Measurements from ENCODE around the gene KCNQ2.

Gene KCNQ2

GRCh38 chr20:63428906-63429575, 43.4 kb downstream of the KCNQ2 start:
- WGBS, 2 donors (ENCODE audit: extremely low coverage in 2 of 2, insufficient read length in 2 of 2, insufficient replicate concordance in 1 of 2): no CpG with 5 or more reads among the region's 20 CpGs
- H2BK120ac ChIP-seq (ENCODE audit: low read depth, low read length): peak overlapping the region; percentile 81

DNA sequence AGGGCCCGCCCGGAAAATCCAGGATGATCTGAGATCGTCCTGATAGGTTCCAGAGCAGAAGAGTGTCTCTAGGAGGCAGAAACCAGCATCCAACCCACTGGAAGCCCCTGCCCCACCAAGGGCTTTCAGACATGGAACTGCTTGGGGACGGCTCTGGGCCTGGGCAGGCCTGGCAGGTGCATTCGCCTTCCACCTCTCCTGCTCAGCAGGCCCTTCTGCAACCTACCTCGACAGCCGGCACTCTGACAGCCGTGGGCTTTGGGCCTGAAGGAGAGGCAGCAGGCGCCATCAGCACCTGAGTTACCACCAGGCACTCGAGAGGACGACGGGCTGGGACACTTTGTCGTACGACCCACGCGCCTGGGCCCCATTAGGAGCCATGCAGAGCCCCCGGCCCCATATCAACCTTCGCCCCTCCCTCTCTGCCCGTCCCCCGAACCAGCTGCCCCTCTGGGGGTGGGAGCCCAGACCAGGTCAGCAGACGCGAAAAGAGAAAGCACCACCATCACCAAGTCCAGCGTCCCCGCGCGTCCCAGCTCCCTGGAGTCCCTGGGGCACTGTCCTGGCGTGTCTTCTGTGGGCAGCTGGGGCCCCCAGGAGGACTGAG, 44.6 kb downstream of the KCNQ2 start:
- Histone ChIP-seq H4K91ac (ENCODE audit: low read depth, low read length, poor library complexity) (no peak overlapping the region), H3K14ac (ENCODE audit: low read length) (no peak overlapping the region), H3K27ac (replicated peaks; ENCODE audit: low read length) (no peak overlapping the region), H3K79me1 (ENCODE audit: low read depth, low read length) (peaks cover 6% of the 10 kb centered on the region), H3K9me3 (replicated peaks in 1 of 2; ENCODE audit: control insufficient read depth in 2 of 2, insufficient read depth in 1 of 2, low read depth in 1 of 2, low read length in 2 of 2) (peaks cover 0 to 2% of the 10 kb centered on the region in 2 donors), H3K4me2 (ENCODE audit: insufficient read depth, low read length, poor library complexity, severe bottlenecking) (no peak overlapping the region), H2BK120ac (ENCODE audit: low read depth, low read length) (no peak overlapping the region), H3K36me3 (replicated peaks in 1 of 2; ENCODE audit: control insufficient read depth in 2 of 2, insufficient read depth in 2 of 2, low read length in 2 of 2) (peaks cover 3 to 68% of the 10 kb centered on the region in 2 donors), H2AFZ (ENCODE audit: low read length) (no peak overlapping the region), H3K9ac (ENCODE audit: low read depth, low read length, poor library complexity) (peak overlapping the region; percentile 12), H3K23ac (ENCODE audit: low read depth, low read length, poor library complexity) (no peak overlapping the region), H4K8ac (ENCODE audit: low read depth, low read length) (no peak overlapping the region), H3K4ac (ENCODE audit: low read length) (no peak overlapping the region), H3K4me3 (ENCODE audit: low read length in 2 of 2) (no peak overlapping the region), H3K18ac (ENCODE audit: low read length) (no peak overlapping the region), H3K4me1 (ENCODE audit: control insufficient read depth in 2 of 2, insufficient read depth in 1 of 2, low read depth in 1 of 2, low read length in 2 of 2) (no peaks in the 10 kb centered on the region), H3K27me3 (ENCODE audit: control insufficient read depth in 3 of 3, insufficient read depth in 3 of 3, low read depth in 1 of 3, low read length in 3 of 3) (no peaks in the 10 kb centered on the region), H2BK5ac (ENCODE audit: low read length) (no peak overlapping the region), H2BK12ac (ENCODE audit: low read length) (no peak overlapping the region), H2AK5ac (ENCODE audit: low read depth, low read length) (no peak overlapping the region), H2BK15ac (ENCODE audit: low read length) (no peak overlapping the region)
- no peak for DNase-seq (ENCODE audit: low spot score)
- no CpG with 5 or more reads among the region's 27 CpGs for WGBS, 2 donors (ENCODE audit: extremely low coverage in 2 of 2, insufficient read length in 2 of 2, insufficient replicate concordance in 1 of 2)

More at GRCh38 chr20:63428906-63429575, 43.4 kb downstream of the KCNQ2 start:
- Histone ChIP-seq H2BK15ac (ENCODE audit: low read length) (no peak overlapping the region), H2AK5ac (ENCODE audit: low read depth, low read length) (peak overlapping the region; percentile 84), H3K4me3 (ENCODE audit: low read length in 2 of 2) (no peak overlapping the region), H3K79me1 (ENCODE audit: low read depth, low read length) (peaks cover 6% of the 10 kb centered on the region), H4K91ac (ENCODE audit: low read depth, low read length, poor library complexity) (no peak overlapping the region), H4K8ac (ENCODE audit: low read depth, low read length) (peak overlapping the region; percentile 65), H3K27ac (replicated peaks; ENCODE audit: low read length) (peak overlapping the region; percentile 10), H2BK5ac (ENCODE audit: low read length) (peak overlapping the region; percentile 60), H3K14ac (ENCODE audit: low read length) (peak overlapping the region; percentile 56), H3K4ac (ENCODE audit: low read length) (no peak overlapping the region), H3K18ac (ENCODE audit: low read length) (peak overlapping the region; percentile 71), H3K23ac (ENCODE audit: low read depth, low read length, poor library complexity) (peak overlapping the region; percentile 65), H3K9me3 (replicated peaks in 1 of 2; ENCODE audit: control insufficient read depth in 2 of 2, insufficient read depth in 1 of 2, low read depth in 1 of 2, low read length in 2 of 2) (peaks cover 0 to 2% of the 10 kb centered on the region in 2 donors), H3K4me1 (ENCODE audit: control insufficient read depth in 2 of 2, insufficient read depth in 1 of 2, low read depth in 1 of 2, low read length in 2 of 2) (no peaks in the 10 kb centered on the region), H3K9ac (ENCODE audit: low read depth, low read length, poor library complexity) (no peak overlapping the region), H3K36me3 (replicated peaks in 1 of 2; ENCODE audit: control insufficient read depth in 2 of 2, insufficient read depth in 2 of 2, low read length in 2 of 2) (peaks cover 3 to 70% of the 10 kb centered on the region in 2 donors), H2AFZ (ENCODE audit: low read length) (no peak overlapping the region), H3K4me2 (ENCODE audit: insufficient read depth, low read length, poor library complexity, severe bottlenecking) (no peak overlapping the region), H2BK12ac (ENCODE audit: low read length) (peak overlapping the region; percentile 73), H3K27me3 (ENCODE audit: control insufficient read depth in 3 of 3, insufficient read depth in 3 of 3, low read depth in 1 of 3, low read length in 3 of 3) (no peaks in the 10 kb centered on the region)
- DNase-seq (ENCODE audit: low spot score): no peak

DNA sequence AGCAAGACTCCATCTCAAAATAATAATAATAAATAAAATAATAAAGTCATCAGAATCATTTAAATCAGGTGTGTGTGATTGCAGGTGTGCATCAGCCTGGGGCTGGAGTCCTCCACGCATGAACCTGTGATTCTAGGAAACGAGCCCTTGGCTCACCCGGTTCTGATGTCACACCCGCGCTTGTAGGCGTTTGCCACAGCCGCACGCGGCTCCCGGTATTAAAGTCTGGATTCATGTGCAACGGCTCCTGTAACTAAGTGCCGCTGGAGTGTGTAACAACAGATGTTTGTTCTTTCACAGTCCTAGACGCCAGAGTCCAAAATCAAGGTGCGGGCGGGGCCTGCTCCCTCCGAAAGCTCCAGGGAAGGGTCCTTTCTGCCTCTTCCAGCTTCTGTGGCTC, 45.2 kb downstream of the KCNQ2 start:
- H3K23ac ChIP-seq (ENCODE audit: low read depth, low read length, poor library complexity): no peak overlapping the region
- no CpG with 5 or more reads among the region's 16 CpGs for WGBS, 2 donors (ENCODE audit: extremely low coverage in 2 of 2, insufficient read length in 2 of 2, insufficient replicate concordance in 1 of 2)
- H2BK120ac ChIP-seq (ENCODE audit: low read depth, low read length): no peak overlapping the region
- H3K27me3 ChIP-seq (ENCODE audit: control insufficient read depth in 3 of 3, insufficient read depth in 3 of 3, low read depth in 1 of 3, low read length in 3 of 3): no peaks in the 10 kb centered on the region
- H2AK5ac ChIP-seq (ENCODE audit: low read depth, low read length): no peak overlapping the region
- no peak overlapping the region for H3K18ac ChIP-seq (ENCODE audit: low read length)
- H3K9ac ChIP-seq (ENCODE audit: low read depth, low read length, poor library complexity): no peak overlapping the region
- H4K91ac ChIP-seq (ENCODE audit: low read depth, low read length, poor library complexity): no peak overlapping the region
- no peak overlapping the region for H3K4me2 ChIP-seq (ENCODE audit: insufficient read depth, low read length, poor library complexity, severe bottlenecking)
- DNase-seq (ENCODE audit: low spot score): no peak
- H2AFZ ChIP-seq (ENCODE audit: low read length): no peak overlapping the region
- no peak overlapping the region for H3K4ac ChIP-seq (ENCODE audit: low read length)
- no peak overlapping the region for H2BK5ac ChIP-seq (ENCODE audit: low read length)
- no peak overlapping the region for H3K4me3 ChIP-seq (ENCODE audit: low read length in 2 of 2)
- H2BK15ac ChIP-seq (ENCODE audit: low read length): no peak overlapping the region
- peaks cover 0 to 2% of the 10 kb centered on the region in 2 donors for H3K9me3 ChIP-seq (replicated peaks in 1 of 2; ENCODE audit: control insufficient read depth in 2 of 2, insufficient read depth in 1 of 2, low read depth in 1 of 2, low read length in 2 of 2)
- H4K8ac ChIP-seq (ENCODE audit: low read depth, low read length): no peak overlapping the region
- no peaks in the 10 kb centered on the region for H3K4me1 ChIP-seq (ENCODE audit: control insufficient read depth in 2 of 2, insufficient read depth in 1 of 2, low read depth in 1 of 2, low read length in 2 of 2)
- no peak overlapping the region for H2BK12ac ChIP-seq (ENCODE audit: low read length)
- H3K27ac ChIP-seq (replicated peaks; ENCODE audit: low read length): no peak overlapping the region
- peaks cover 3 to 68% of the 10 kb centered on the region in 2 donors for H3K36me3 ChIP-seq (replicated peaks in 1 of 2; ENCODE audit: control insufficient read depth in 2 of 2, insufficient read depth in 2 of 2, low read length in 2 of 2)
- no peak overlapping the region for H3K14ac ChIP-seq (ENCODE audit: low read length)
- H3K79me1 ChIP-seq (ENCODE audit: low read depth, low read length): peaks cover 8% of the 10 kb centered on the region

- H3K36me3 ChIP-seq (replicated peaks in 1 of 2; ENCODE audit: control insufficient read depth in 2 of 2, insufficient read depth in 2 of 2, low read length in 2 of 2): peaks cover 3 to 65% of the 10 kb centered on the region in 2 donors
- peak overlapping the region; percentile 37 for H2AK5ac ChIP-seq (ENCODE audit: low read depth, low read length)
- peaks cover 8% of the 10 kb centered on the region for H3K79me1 ChIP-seq (ENCODE audit: low read depth, low read length)
- no peak overlapping the region for H2BK15ac ChIP-seq (ENCODE audit: low read length)
- no peak overlapping the region for H3K4me2 ChIP-seq (ENCODE audit: insufficient read depth, low read length, poor library complexity, severe bottlenecking)
- H2AFZ ChIP-seq (ENCODE audit: low read length): no peak overlapping the region
- peak overlapping the region; percentile 57 for H3K23ac ChIP-seq (ENCODE audit: low read depth, low read length, poor library complexity)
- H3K4ac ChIP-seq (ENCODE audit: low read length): no peak overlapping the region
- no CpG with 5 or more reads among the region's 27 CpGs for WGBS, 2 donors (ENCODE audit: extremely low coverage in 2 of 2, insufficient read length in 2 of 2, insufficient replicate concordance in 1 of 2)
- no peak overlapping the region for H4K8ac ChIP-seq (ENCODE audit: low read depth, low read length)
- H3K27me3 ChIP-seq (ENCODE audit: control insufficient read depth in 3 of 3, insufficient read depth in 3 of 3, low read depth in 1 of 3, low read length in 3 of 3): no peaks in the 10 kb centered on the region
- no peak overlapping the region for H2BK12ac ChIP-seq (ENCODE audit: low read length)
- no peak overlapping the region for H3K18ac ChIP-seq (ENCODE audit: low read length)
- H3K9ac ChIP-seq (ENCODE audit: low read depth, low read length, poor library complexity): no peak overlapping the region
- no peak overlapping the region for H4K91ac ChIP-seq (ENCODE audit: low read depth, low read length, poor library complexity)
- peaks cover 0 to 2% of the 10 kb centered on the region in 2 donors for H3K9me3 ChIP-seq (replicated peaks in 1 of 2; ENCODE audit: control insufficient read depth in 2 of 2, insufficient read depth in 1 of 2, low read depth in 1 of 2, low read length in 2 of 2)
- no peak overlapping the region for H3K4me3 ChIP-seq (ENCODE audit: low read length in 2 of 2)
- DNase-seq (ENCODE audit: low spot score): no peak
- no peak overlapping the region for H2BK5ac ChIP-seq (ENCODE audit: low read length)
- no peak overlapping the region for H3K27ac ChIP-seq (replicated peaks; ENCODE audit: low read length)
- H3K4me1 ChIP-seq (ENCODE audit: control insufficient read depth in 2 of 2, insufficient read depth in 1 of 2, low read depth in 1 of 2, low read length in 2 of 2): no peaks in the 10 kb centered on the region
- no peak overlapping the region for H3K14ac ChIP-seq (ENCODE audit: low read length)
- H2BK120ac ChIP-seq (ENCODE audit: low read depth, low read length): no peak overlapping the region
Measured at GRCh38 chr20:63425846-63426485, 46.5 kb downstream of the KCNQ2 start.

All from neuronal stem cell (in vitro differentiated cells).